Vagina (tissue), 2 donors: ENCODE results near the gene UTS2R. TPM values are rescaled to one million over a fixed set of nuclear protein-coding genes. Genes with fewer than 3 reads are reported as not detected.
A peak's percentile ranks its signal among the peaks of the same experiment; 100 is the strongest.
"Not testable (repeated sequence)": the region's sequence is repeated elsewhere in the genome, so short reads cannot be mapped to it uniquely, and the experiment has no call there.

Source experiments
- DNase-seq, 2 donors: peaks; one replicate each; pipeline ENCODE4 v3.0.0-alpha.2; 2017; ENCODE audit errors: extremely low spot score in 2 of 2
- H3K27ac ChIP-seq: fragments of 200-600 bp; sonication (generic); one replicate; pipeline ENCODE4 v1.5.1; 2019
- H3K27me3 ChIP-seq: fragments of 200-600 bp; sonication (generic); one replicate; pipeline ENCODE4 v1.5.1; 2019
- H3K36me3 ChIP-seq, 2 donors: fragments of 200-600 bp; sonication (generic); one replicate each; pipeline ENCODE4 v1.5.1; 2017 to 2019
- H3K4me1 ChIP-seq: fragments of 200-600 bp; sonication (generic); one replicate; pipeline ENCODE4 v1.5.1; 2019
- H3K4me3 ChIP-seq, 2 donors: fragments of 200-600 bp; sonication (generic); 1 replicate in 1 of 2; 2 replicates in 1 of 2; pipeline ENCODE4 v1.5.1; 2016 to 2019
- H3K9me3 ChIP-seq: fragments of 200-600 bp; sonication (generic); one replicate; pipeline ENCODE4 v1.5.1; 2019
- POLR2A ChIP-seq, 2 donors: fragments of 450-650 bp; IDR thresholded peaks; one replicate each; pipeline ENCODE4 v1.6.1; 2017; ENCODE audit warnings: antibody characterized with exemption in 2 of 2, mild to moderate bottlenecking in 2 of 2, moderate library complexity in 2 of 2
- POLR2AphosphoS5 ChIP-seq, 2 donors: sonication (generic); formaldehyde crosslinking; IDR thresholded peaks; one replicate each; pipeline ENCODE4 v1.9.0; 2017; ENCODE audit warnings: antibody characterized with exemption in 2 of 2, mild to moderate bottlenecking in 2 of 2, low read depth in 1 of 2; ENCODE audit not compliant: insufficient read depth in 1 of 2
- intact Hi-C: fragments of 100-400 bp; cut with DNase I; formaldehyde crosslinking; loops from one replicate; pipeline ENCODE4 v1.15.1; 2023
- total RNA-seq: library from RNA; depleted of rRNA; stranded (reverse); fragments of >200 nt; gene quantifications from one replicate; pipeline ENCODE4 v1.2.3, GENCODE V29; 2016
- TF ChIP-seq, protein P1 (sequence below), 3 experiments: fragments of 450-650 bp in 2 of 3; fragments of 200-600 bp in 1 of 3; sonication (generic) in 1 of 3; IDR thresholded peaks; one replicate each; pipeline ENCODE4 v1.5.1; 2017 to 2019; ENCODE audit warnings: antibody characterized with exemption in 3 of 3, mild to moderate bottlenecking in 2 of 3, moderate library complexity in 2 of 3

Gene UTS2R
- total RNA-seq, 1 donor from 2014 or later, result not detected

DNA sequence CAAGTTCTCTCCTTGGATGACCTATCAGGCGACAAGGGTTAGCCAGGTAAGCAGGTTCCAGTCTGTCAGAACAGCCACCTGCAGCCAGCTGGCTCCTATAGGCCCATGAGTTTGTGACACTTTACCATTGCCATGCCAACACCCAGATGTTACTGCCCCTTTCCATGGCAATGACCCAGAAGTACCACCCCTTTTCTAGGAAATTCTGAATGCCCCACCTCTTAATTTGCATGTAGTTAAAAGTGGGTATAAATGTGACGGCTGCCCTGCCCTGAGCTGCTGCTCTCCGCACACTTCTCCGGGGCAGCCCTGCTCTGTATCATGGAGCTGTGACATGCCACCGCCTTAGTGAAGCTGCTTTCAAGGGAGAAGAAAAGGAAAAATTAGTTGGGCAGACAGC is 28.0 kb upstream of the UTS2R start:
- no peak for TF ChIP-seq POLR2AphosphoS5 (IDR thresholded peaks at IDR 0.05; ENCODE audit: insufficient read depth in 1 of 2, low read depth in 1 of 2)
- TF ChIP-seq, protein P1, sequence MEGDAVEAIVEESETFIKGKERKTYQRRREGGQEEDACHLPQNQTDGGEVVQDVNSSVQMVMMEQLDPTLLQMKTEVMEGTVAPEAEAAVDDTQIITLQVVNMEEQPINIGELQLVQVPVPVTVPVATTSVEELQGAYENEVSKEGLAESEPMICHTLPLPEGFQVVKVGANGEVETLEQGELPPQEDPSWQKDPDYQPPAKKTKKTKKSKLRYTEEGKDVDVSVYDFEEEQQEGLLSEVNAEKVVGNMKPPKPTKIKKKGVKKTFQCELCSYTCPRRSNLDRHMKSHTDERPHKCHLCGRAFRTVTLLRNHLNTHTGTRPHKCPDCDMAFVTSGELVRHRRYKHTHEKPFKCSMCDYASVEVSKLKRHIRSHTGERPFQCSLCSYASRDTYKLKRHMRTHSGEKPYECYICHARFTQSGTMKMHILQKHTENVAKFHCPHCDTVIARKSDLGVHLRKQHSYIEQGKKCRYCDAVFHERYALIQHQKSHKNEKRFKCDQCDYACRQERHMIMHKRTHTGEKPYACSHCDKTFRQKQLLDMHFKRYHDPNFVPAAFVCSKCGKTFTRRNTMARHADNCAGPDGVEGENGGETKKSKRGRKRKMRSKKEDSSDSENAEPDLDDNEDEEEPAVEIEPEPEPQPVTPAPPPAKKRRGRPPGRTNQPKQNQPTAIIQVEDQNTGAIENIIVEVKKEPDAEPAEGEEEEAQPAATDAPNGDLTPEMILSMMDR (IDR thresholded peaks at IDR 0.05), result no peak
- no peak for TF ChIP-seq POLR2A (IDR thresholded peaks at IDR 0.05)
- H3K36me3 ChIP-seq, result no peaks in the 10 kb centered on the region
- DNase-seq, result no peak
- H3K27me3 ChIP-seq, result no peaks in the 10 kb centered on the region
- intact Hi-C loops, result loop anchor here (10.0 kb wide), 1 partner anchor 431 kb away; no protein-coding TSS in a partner anchor
- H3K27ac ChIP-seq, result no peak overlapping the region
- H3K4me3 ChIP-seq, result no peak overlapping the region
- H3K9me3 ChIP-seq, result no peaks in the 10 kb centered on the region
- H3K4me1 ChIP-seq, result peaks cover 13% of the 10 kb centered on the region

DNA sequence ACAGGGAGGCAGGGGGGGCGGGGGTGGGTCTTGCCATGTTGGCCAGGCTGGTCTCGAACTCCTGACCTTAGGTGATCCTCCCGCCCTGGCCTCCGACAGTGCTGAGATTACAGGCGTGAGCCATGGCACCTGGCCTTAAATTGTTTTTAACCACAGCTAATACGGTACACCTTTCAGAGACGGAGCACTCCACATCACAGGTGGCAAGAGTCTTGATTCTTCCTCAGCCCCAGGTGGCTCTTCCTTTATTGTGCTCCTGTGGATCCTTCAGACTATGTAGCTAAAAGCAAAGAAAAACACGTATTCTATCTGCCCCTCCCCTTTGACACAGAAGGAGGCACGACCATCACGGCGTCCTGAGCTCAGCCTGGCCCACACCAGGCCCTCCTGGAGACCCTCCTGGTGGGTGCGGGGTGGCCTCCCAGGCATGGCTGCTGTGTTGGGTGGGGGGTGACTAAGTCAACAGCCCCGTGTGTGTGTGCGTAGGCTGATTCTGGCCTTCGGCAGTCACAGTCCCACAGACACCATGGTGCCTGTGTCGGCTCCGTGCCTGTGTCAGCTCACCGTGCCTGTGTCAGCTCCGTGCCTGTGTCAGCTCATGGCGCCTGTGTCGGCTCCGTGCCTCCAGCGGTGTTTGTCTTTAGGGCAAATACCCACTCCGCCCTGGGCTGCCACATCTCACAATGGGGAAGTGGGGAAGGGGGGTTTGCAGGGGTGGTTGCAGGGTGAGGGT is 27.2 kb upstream of the UTS2R start:
- DNase-seq, result no peak
- Histone ChIP-seq H3K27me3 (no peaks in the 10 kb centered on the region), H3K9me3 (no peaks in the 10 kb centered on the region), H3K27ac (no peak overlapping the region), H3K36me3 (no peaks in the 10 kb centered on the region), H3K4me1 (peaks cover 5% of the 10 kb centered on the region), H3K4me3 (no peak overlapping the region)
- intact Hi-C loops, result loop anchor here (10.0 kb wide), 1 partner anchor 430 kb away; no protein-coding TSS in a partner anchor
- TF ChIP-seq POLR2AphosphoS5 (IDR thresholded peaks at IDR 0.05; ENCODE audit: insufficient read depth in 1 of 2, low read depth in 1 of 2) (no peak), POLR2A (IDR thresholded peaks at IDR 0.05) (no peak)
- TF ChIP-seq, protein P1 (IDR thresholded peaks at IDR 0.05), result no peak

- Histone ChIP-seq H3K4me3 (no peak overlapping the region), H3K36me3 (no peaks in the 10 kb centered on the region), H3K9me3 (no peaks in the 10 kb centered on the region), H3K27ac (no peak overlapping the region), H3K4me1 (no peaks in the 10 kb centered on the region), H3K27me3 (no peaks in the 10 kb centered on the region)
- intact Hi-C loops, result loop anchor here (10.0 kb wide), 1 partner anchor 429 kb away; no protein-coding TSS in a partner anchor
- TF ChIP-seq, protein P1 (IDR thresholded peaks at IDR 0.05), result no peak
- no peak for TF ChIP-seq POLR2A (IDR thresholded peaks at IDR 0.05)
- no peak for TF ChIP-seq POLR2AphosphoS5 (IDR thresholded peaks at IDR 0.05; ENCODE audit: insufficient read depth in 1 of 2, low read depth in 1 of 2)
- DNase-seq, result no peak
These were observed 26.2 kb upstream of the UTS2R start for GRCh38 chr17:82345151-82345976.

- Histone ChIP-seq H3K27me3 (no peaks in the 10 kb centered on the region), H3K4me3 (no peak overlapping the region), H3K27ac (no peak overlapping the region), H3K4me1 (peaks cover 1% of the 10 kb centered on the region), H3K9me3 (no peaks in the 10 kb centered on the region), H3K36me3 (no peaks in the 10 kb centered on the region)
- TF ChIP-seq POLR2A (IDR thresholded peaks at IDR 0.05) (no peak), POLR2AphosphoS5 (IDR thresholded peaks at IDR 0.05; ENCODE audit: insufficient read depth in 1 of 2, low read depth in 1 of 2) (no peak)
- TF ChIP-seq, protein P1 (IDR thresholded peaks at IDR 0.05), result no peak
- no peak for DNase-seq
- intact Hi-C loops, result loop anchor here (10.0 kb wide), 1 partner anchor 428 kb away; no protein-coding TSS in a partner anchor
These were observed 24.9 kb upstream of the UTS2R start for GRCh38 chr17:82346342-82347300.

- DNase-seq, result not testable (repeated sequence)
- intact Hi-C loops, result loop anchor here (10.0 kb wide), 1 partner anchor 427 kb away; no protein-coding TSS in a partner anchor
These were observed 23.6 kb upstream of the UTS2R start for GRCh38 chr17:82347994-82348393.

More at GRCh38 chr17:82347994-82348393, 23.6 kb upstream of the UTS2R start:
- not testable (repeated sequence) for H3K27me3 ChIP-seq, H3K4me3 ChIP-seq, H3K9me3 ChIP-seq, H3K4me1 ChIP-seq, H3K36me3 ChIP-seq
- H3K27ac ChIP-seq, result peak overlapping the region; percentile 46
